Nephron progenitor cell (in vitro differentiated cells): Measurements from ENCODE around the gene SELENOW.
"Not testable (repeated sequence)": the region's sequence is repeated elsewhere in the genome, so short reads cannot be mapped to it uniquely, and the experiment has no call there.

Source experiments
- DNase-seq: peaks from one replicate; pipeline ENCODE4 v3.0.0; 2021
- H3K27ac Mint-ChIP-seq: 2 replicates; pipeline ENCODE4 v1.8.0; 2021; ENCODE audit warnings: mild to moderate bottlenecking, moderate library complexity, mixed read lengths
- H3K27me3 Mint-ChIP-seq: 2 replicates; pipeline ENCODE4 v1.8.0; 2021; ENCODE audit warnings: mild to moderate bottlenecking, low read depth, mixed read lengths; ENCODE audit not compliant: poor library complexity
- H3K36me3 Mint-ChIP-seq: 2 replicates; pipeline ENCODE4 v1.8.0; 2021; ENCODE audit warnings: low read depth, mixed read lengths
- H3K4me1 Mint-ChIP-seq: 2 replicates; pipeline ENCODE4 v1.8.0; 2021; ENCODE audit warnings: mixed read lengths
- H3K4me3 Mint-ChIP-seq: 2 replicates; pipeline ENCODE4 v1.8.0; 2021; ENCODE audit warnings: mild to moderate bottlenecking, moderate library complexity, mixed read lengths
- H3K9me3 Mint-ChIP-seq: 2 replicates; pipeline ENCODE4 v1.8.0; 2021; ENCODE audit warnings: mild to moderate bottlenecking, moderate library complexity, mixed read lengths
- TF ChIP-seq, protein P1 (sequence below): fragments of 200-600 bp; sonication (generic); IDR thresholded peaks from 2 replicates; pipeline ENCODE4 v1.5.0; 2021; ENCODE audit warnings: antibody characterized with exemption

SELENOW gene

DNA sequence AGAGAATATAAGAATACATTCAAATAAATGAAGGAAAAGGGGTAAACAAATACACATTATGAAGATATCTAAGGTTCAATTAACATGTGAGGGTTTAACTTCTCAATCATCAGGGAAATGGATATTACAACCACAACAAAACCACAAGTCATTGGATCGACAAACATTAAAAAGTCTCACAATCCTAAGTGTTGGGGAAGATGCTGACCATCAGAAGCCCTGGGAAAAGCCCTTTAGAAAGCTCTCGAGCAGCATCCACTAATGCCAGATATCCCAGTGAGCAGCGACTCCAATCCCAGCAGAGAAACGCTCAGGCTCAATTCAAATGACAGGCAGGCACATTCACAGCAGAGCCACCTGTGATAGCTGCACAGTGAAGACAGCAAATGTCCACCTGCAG, 22.8 kb downstream of the SELENOW start:
- Mint-ChIP-seq H3K4me1 (no peaks in the 10 kb centered on the region), H3K9me3 (peaks cover 16% of the 10 kb centered on the region), H3K36me3 (peaks cover 4% of the 10 kb centered on the region), H3K27ac (no peak overlapping the region), H3K27me3 (peaks cover 18% of the 10 kb centered on the region), H3K4me3 (no peak overlapping the region)
- no peak for DNase-seq
- TF ChIP-seq, protein P1, sequence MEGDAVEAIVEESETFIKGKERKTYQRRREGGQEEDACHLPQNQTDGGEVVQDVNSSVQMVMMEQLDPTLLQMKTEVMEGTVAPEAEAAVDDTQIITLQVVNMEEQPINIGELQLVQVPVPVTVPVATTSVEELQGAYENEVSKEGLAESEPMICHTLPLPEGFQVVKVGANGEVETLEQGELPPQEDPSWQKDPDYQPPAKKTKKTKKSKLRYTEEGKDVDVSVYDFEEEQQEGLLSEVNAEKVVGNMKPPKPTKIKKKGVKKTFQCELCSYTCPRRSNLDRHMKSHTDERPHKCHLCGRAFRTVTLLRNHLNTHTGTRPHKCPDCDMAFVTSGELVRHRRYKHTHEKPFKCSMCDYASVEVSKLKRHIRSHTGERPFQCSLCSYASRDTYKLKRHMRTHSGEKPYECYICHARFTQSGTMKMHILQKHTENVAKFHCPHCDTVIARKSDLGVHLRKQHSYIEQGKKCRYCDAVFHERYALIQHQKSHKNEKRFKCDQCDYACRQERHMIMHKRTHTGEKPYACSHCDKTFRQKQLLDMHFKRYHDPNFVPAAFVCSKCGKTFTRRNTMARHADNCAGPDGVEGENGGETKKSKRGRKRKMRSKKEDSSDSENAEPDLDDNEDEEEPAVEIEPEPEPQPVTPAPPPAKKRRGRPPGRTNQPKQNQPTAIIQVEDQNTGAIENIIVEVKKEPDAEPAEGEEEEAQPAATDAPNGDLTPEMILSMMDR: no peak

DNA sequence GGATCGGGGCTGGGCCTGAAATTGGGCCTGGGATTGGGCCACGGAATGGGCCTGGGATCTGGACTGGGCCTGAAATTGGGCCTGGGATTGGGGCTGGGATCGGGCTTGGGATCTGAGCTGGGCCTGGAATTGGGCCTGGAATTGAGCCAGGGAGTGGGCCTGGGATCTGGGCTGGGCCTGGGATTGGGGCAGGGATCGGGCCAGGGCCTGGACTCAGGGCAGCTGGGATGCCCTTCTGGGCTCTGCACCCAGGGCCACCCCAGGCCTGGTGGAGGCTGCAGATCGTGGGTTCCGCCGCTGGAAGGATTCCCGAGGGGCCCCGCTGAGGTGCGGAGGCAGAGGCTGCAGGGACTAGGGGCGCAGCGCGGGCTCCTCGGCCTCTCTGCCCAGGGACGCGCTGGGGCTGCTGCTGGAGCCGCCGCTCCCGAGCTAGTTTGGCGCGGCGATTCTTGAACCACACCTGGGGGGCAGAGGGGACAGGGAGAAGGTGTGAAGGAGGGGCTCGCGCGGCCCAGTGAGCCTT, 24.1 kb downstream of the SELENOW start:
- TF ChIP-seq, protein P1: no peak
- Mint-ChIP-seq H3K9me3 (peaks cover 16% of the 10 kb centered on the region), H3K27ac (no peak overlapping the region), H3K4me1 (no peaks in the 10 kb centered on the region), H3K27me3 (peaks cover 20% of the 10 kb centered on the region), H3K36me3 (peaks cover 4% of the 10 kb centered on the region), H3K4me3 (no peak overlapping the region)
- DNase-seq: no peak

DNA sequence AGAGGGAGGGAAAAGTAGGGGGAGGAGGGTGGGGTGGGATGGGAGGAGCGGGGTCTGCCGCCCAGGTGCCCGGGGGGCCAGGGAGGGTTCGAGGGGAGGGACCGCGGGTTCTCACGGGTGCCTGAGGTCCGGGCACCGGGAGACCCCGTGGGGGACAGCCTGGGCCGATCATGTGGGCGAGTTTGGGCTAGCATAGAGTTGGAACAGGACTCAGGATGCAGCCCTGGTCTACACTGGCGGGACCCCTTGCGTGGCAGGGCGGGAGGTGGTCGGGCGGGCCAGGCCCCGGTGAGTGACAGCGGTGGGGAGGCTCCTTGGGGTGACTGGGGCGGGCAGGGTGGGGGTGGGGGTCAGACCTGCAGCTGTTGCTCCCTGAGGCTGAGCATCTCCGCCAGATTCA, 24.6 kb downstream of the SELENOW start:
- H3K27ac Mint-ChIP-seq, H3K36me3 Mint-ChIP-seq, H3K4me1 Mint-ChIP-seq, DNase-seq, H3K4me3 Mint-ChIP-seq: not testable (repeated sequence)
- Mint-ChIP-seq H3K9me3 (peaks cover 16% of the 10 kb centered on the region), H3K27me3 (peaks cover 15% of the 10 kb centered on the region)

DNA sequence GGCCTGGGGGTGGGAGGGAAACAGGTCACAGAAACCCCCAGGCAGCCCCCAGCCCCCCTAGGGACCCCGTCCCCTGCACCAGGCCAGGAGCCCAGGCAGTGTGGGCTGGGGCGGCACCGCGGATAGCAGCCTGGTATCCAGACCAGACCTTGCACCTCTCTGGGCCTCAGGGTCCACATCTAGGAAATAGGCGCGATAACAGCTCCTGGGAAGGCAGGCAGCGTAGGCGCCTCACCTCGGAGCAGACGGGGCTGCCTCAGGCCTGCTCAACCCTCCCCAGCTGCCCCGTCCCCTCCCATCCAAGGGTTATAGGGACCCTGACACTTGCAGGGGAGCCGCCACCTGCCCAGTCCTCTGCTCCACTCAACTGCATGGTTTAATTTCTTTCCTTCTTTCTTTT, 25.2 kb downstream of the SELENOW start:
- H3K4me3 Mint-ChIP-seq, H3K27ac Mint-ChIP-seq, H3K36me3 Mint-ChIP-seq, DNase-seq, H3K4me1 Mint-ChIP-seq: not testable (repeated sequence)
- Mint-ChIP-seq H3K27me3 (peaks cover 14% of the 10 kb centered on the region), H3K9me3 (peaks cover 16% of the 10 kb centered on the region)

DNA sequence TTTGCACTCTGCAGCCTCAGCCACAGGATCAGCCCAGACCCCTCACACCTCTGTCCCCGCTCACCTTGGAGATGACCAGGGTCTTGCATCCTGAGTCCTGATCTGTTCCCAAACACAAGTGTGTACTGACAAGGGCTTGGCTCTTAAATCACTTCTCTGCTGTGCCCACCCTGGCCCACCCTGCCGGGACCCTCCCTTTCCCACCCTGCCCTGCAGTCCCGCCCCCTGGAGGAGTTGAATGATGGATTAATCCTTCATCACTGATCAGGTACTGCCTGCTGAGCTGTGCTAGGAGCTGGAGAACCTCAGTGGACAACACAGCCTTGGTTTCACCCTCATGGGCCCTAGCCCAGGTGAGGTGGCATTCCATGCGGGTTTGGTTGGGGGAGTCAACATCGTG, 25.9 kb downstream of the SELENOW start, which contains the start of gene TPRX1:
TSS of gene TPRX1 (minus strand) at position 101 of the 400 bp plus-strand sequence. CDS start at position 89, 12 bp downstream.
- not testable (repeated sequence) for H3K9me3 Mint-ChIP-seq, H3K4me1 Mint-ChIP-seq, DNase-seq, H3K4me3 Mint-ChIP-seq, H3K27ac Mint-ChIP-seq, H3K36me3 Mint-ChIP-seq
- H3K27me3 Mint-ChIP-seq: peaks cover 14% of the 10 kb centered on the region

DNA sequence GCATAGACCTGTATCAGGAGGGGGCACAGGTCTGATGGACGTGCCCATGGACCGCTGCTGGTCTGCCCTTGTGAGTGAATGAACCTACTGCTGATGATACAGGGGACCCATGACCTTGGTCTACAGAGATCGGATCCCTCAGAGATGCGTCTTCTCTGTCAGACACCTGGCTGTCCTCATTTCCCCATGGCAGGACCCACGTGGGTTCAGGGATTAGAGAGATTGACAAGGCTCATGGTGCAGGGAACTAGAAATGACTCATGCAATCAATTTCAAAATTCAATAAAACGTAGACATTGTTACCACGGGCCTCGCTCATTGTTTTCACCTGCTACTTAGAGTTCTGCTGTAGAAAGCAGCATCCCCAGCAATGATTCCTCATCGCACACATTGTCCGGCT, 26.8 kb downstream of the SELENOW start:
- no peak for DNase-seq
- Mint-ChIP-seq H3K27ac (no peak overlapping the region), H3K4me3 (no peak overlapping the region), H3K27me3 (peaks cover 14% of the 10 kb centered on the region), H3K4me1 (no peaks in the 10 kb centered on the region), H3K36me3 (peaks cover 4% of the 10 kb centered on the region), H3K9me3 (peaks cover 10% of the 10 kb centered on the region)
- TF ChIP-seq, protein P1: no peak

DNA sequence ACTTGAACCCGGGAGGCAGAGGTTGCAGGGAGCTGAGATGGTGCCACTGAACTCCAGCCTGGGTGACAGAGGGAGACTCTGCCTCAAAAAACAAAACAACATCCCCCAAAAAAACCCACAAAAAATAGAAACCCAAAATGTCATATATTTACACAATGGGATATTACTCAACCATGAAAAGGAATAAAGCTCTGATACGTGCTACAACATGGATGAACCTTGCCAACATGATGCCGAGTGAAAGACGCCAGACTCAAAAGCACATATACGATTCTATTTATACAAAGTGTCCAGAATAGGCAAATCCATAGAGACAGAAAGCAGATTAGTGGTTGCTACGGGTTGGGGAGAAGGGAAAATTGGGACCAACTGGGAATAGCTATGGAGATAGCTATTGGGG, 27.9 kb downstream of the SELENOW start:
- Mint-ChIP-seq H3K27me3 (peaks cover 14% of the 10 kb centered on the region), H3K27ac (no peak overlapping the region), H3K9me3 (peaks cover 4% of the 10 kb centered on the region), H3K4me1 (no peaks in the 10 kb centered on the region), H3K36me3 (no peaks in the 10 kb centered on the region), H3K4me3 (no peak overlapping the region)
- DNase-seq: no peak
- TF ChIP-seq, protein P1: no peak
